ENCODE data around the gene PADI4.

PADI4 gene

GRCh38 chr1:17350928-17351446 is 43.0 kb downstream of the PADI4 start:
- DNase-seq: no peak

DNA sequence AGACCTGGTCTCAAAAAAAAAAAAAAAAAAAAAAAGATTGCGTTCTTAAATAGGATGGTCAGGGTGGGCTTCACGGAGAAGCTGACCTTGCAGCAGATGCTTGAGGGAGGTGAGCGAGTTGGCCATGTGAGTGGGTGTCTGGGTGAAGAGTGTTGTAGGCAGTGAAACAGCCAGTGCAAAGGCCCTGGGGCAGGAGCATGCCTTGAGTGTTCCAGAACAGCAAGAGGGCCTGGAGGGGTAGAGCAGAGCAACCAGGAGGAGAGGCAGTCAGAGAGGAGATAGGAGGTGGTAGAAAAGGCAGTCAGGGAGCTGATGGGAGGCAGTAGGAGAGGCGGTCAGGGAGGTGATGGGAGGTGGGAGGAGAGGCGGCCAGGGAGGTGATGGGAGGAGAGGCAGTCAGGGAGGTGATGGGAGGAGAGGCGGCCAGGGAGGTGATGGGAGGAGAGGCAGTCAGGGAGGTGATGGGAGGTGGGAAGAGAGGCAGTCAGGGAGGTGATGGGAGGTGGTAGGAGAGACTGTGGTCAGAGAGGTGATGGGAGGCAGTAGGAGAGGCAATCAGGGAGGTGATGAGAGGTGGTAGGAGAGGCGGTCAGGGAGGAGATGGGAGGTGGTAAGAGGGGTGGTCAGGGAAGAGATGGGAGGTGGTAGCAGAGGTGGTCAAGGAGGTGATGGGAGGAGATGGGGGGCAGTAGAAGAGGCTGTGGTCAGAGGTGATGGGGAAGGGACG is 43.8 kb downstream of the PADI4 start:
- DNase-seq: no peak

- DNase-seq: no peak
Observed at GRCh38 chr1:17352419-17352909, 44.5 kb downstream of the PADI4 start.

DNA sequence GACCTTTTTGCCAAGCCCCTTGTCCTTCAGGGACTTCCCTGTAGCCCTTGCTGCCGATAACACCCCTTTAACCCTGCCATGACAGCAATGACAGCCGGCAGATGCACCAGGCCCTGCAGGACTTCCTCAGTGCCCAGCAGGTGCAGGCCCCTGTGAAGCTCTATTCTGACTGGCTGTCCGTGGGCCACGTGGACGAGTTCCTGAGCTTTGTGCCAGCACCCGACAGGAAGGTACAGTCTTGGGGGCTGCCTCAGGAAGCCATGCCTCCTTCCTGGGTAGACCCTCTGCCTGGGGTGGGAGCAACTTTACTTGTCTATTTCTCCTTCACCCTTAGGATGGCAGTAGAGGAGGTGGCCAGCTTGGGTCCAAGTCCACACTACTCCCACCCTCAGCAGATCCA is 47.9 kb downstream of the PADI4 start:
- DNase-seq: no peak

DNA sequence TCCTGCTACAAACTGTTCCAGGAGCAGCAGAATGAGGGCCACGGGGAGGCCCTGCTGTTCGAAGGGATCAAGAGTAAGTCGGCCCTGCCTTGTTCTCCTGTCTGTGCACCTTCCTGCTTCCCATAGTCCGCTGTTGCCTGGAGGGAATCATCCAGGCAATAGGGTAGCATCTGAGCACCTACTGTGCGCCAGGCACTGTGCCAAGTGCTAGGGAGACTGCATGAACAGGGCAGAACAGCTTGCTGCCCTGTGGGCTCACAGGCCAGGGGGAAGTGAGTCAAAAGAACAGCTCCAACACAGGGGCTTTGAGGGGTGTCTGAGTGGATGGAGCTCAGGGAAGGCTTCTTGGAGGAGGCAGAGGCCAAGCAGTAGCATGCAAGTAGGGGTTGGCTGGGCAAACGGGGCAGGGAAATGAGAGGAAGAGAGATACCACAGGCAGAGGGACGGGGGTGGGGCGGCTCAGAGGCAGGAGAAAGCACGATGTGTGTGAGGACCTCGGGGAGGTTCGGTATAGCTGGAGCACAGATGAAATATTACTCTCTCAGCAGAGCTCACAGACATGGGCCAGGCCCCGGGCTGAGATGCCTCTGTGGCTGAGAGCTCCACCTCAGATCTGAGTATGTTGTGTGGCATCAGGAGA is 48.5 kb downstream of the PADI4 start:
- DNase-seq: no peak

- no peak for DNase-seq
Observed at GRCh38 chr1:17358557-17358956, 50.6 kb downstream of the PADI4 start.

GRCh38 chr1:17359031-17359430 is 51.0 kb downstream of the PADI4 start:
- DNase-seq: no peak

GRCh38 chr1:17359808-17360207 is 51.8 kb downstream of the PADI4 start:
- DNase-seq: peak; percentile 55

- peak; percentile 86 for DNase-seq
Observed at GRCh38 chr1:17360272-17360956, 52.4 kb downstream of the PADI4 start.

DNA sequence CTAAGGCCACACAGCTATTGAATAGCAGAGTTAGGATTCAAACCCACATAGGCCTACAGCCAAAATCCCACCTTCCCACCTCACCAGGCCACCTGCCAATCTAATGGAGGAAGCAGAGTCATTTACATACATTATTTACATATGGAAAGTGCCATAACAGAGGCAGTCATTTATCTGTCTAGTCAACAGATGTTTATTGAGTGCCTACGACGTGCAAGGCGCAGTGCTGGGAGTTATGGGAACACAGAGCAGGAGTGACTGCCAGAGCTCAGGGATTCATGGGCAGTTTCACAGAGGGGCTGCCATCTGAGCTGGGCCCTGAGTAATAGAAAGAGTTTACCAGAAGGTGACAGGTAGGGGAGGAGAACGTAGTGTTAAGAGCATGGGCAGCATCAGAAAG is 53.7 kb downstream of the PADI4 start:
- no peak for DNase-seq

DNA sequence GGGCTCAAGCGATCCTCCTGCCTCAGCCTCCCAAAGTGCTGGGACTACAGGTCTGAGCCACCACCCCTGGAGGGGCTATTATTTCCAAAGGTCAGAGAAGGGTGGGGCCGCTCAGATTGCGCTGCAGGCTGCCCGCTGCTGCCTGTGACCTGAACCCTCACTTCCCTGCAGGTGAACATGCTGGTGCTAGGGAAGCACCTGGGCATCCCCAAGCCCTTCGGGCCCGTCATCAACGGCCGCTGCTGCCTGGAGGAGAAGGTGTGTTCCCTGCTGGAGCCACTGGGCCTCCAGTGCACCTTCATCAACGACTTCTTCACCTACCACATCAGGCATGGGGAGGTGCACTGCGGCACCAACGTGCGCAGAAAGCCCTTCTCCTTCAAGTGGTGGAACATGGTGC is 55.4 kb downstream of the PADI4 start:
- no peak for DNase-seq

GRCh38 chr1:17363771-17364170 is 55.8 kb downstream of the PADI4 start:
- no peak for DNase-seq

GRCh38 chr1:17365293-17365692 is 57.3 kb downstream of the PADI4 start:
- no peak for DNase-seq

- DNase-seq: no peak
Observed at GRCh38 chr1:17369466-17369865, 61.5 kb downstream of the PADI4 start.

DNA sequence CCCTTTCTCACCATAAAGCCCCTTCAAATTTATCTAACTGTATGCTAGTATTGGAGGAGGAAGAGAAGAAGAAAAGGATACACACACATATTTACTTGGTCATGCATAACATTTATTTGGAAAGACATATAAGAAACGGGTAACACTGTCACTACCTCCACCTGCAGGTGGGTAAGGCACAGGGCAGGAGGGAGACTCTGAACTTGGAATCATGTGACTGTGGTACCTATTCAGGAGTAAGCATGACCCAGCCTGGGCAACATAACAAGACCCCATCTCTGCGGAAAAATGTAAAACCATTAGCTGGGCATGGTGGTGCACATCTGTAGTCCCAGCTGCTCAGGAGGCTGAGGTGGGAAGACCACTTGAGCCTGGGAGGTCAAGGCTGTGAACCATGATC is 62.6 kb downstream of the PADI4 start:
- no peak for DNase-seq

DNA sequence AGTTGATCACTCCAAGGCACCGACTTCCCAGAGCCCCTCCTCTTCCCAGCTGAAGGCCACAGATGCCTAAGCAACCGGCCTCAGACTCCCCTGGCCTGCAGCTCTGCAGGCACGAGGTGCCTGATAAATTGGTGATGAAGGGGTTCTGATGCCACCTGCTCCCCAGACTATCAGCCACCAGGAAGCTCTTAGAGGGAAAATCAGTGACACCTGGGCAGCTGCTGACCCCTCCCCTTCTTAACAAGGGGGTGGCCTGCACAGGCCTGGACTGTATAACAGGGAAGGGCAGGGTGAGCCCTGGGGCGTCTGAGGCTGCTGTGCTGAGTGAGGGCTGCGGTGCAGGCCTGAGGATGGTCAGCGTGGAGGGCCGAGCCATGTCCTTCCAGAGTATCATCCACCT is 63.9 kb downstream of the PADI4 start, which contains the start of gene PADI6:
Gene PADI6, plus strand, starts transcription at position 301 of the 400 bp plus-strand sequence. Its CDS starts 50 bp downstream, at position 351.
- no peak for DNase-seq

DNA sequence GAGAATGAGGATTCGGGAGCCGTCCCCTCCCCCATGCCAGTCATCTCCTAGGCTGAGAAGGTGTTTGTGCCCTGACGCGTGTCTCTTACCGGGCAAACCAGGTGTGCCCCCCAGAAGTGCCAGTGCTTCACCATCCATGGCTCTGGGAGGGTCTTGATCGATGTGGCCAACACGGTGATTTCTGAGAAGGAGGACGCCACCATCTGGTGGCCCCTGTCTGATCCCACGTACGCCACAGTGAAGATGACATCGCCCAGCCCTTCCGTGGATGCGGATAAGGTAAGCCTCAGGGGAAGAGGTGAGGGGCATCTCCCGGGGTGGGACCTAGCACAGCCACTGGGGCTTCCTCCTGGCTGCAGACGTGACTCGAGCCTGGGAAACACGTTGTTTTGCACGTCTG is 65.0 kb downstream of the PADI4 start:
- DNase-seq: no peak

DNA sequence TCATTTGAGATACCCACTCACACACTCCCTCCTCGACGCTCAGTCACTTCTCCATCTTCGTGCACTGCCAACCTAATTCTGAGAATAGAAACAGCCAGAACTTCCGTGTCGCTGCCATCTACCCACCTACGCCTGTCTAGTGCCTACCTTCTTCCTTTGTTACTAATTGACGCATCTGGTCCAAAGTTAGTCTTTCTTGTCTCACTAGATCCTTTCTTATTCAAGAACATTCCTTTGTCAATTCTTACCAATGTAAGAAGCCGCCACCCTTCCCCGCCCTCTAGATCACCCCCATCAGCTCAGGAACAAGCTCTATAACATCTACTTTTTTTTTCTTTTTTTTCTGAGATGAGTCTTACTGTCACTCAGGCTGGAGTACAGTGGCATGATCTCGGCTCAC is 67.7 kb downstream of the PADI4 start:
- DNase-seq: no peak

DNA sequence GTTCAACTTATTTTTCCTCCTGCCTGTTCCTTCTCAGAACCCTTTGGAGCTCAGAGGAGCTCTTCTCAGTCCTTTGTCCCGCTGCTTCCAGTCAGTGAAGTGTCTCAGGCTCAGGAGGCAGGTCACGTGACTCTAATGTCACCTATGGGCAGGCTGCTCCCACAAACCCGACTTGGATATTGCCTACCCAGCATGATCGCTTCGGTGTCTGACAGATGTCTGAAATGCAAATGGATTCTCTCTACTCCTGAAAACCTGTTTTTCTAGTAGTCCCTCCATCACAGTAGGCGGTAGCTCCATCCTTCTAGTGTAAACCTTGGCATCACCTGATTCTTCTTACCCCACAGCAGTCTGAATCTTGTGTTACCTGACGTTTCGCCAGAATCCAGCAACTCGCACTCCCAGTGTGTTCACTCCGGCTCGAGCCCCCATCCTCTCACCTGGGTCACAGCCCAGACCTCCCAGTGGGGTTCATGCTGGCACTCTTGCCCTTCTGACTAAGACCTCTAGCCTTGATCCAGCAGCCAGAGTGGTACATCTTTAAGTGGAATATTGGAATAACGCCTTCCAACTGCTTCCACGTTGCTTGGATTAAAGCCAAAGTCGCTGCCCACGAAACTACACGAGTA is 69.4 kb downstream of the PADI4 start:
- no peak for DNase-seq

- DNase-seq: no peak
Observed at GRCh38 chr1:17381161-17381560, 73.2 kb downstream of the PADI4 start.

- DNase-seq: no peak
Observed at GRCh38 chr1:17392199-17392740, 84.3 kb downstream of the PADI4 start.

- DNase-seq: no peak
Observed at GRCh38 chr1:17393230-17393629, 85.2 kb downstream of the PADI4 start.

Measured in hematopoietic multipotent progenitor cell treated with erythropoietin and hydrocortisone succinate and interleukin-3 and kit ligand, for 8 days (in vitro differentiated cells).